GM23248 (cell line): ENCODE measurements around the gene TRIP10.

Experiments used
- EZH2 ChIP-seq: fragments of 200-600 bp; sonication (generic); IDR thresholded peaks from 2 replicates; pipeline ENCODE4 v1.6.1; 2018; ENCODE audit warnings: antibody characterized with exemption, mild to moderate bottlenecking; ENCODE audit not compliant: insufficient read depth, poor library complexity, severe bottlenecking
- EZH2phosphoT487 ChIP-seq: fragments of 200-600 bp; sonication (generic); IDR thresholded peaks from 2 replicates; pipeline ENCODE4 v1.6.1; 2018; ENCODE audit warnings: antibody characterized with exemption, moderate library complexity, mild to moderate bottlenecking, low read depth; ENCODE audit not compliant: insufficient read depth

DNA sequence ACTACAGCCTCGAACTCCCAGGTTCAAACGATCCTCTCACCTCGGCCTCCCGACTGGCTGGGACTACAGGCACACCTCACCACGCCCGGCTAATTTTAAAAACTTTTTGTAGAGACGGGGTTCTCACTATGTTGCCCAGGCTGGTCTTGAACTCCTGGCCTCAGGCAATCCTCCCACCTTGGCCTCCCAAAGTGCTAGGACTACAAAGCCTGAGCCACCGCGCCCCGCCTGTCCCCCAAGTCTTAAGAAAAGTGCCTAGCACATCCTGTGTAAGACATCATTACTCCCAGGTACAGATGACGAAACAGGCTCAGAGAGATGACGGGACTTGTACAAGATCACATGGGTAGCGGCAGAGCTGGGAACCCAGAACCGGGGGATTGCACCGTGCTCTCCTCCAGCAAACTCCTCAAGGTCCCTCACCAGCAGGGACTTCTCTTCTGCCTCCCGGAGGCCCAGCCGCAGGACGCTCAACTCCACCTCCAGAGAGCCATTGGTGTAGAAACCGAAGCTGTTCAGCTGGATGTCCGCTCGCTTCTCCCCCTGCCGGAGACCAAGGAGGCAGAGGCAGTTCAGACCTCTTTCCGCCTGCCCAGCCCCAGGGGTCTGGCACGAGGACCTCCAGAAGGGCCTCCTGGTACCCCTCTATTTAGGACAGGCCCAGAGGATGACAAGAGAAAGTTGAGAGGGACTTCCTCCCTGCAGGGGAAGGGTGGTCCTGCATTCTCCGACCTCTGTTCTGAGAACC lies 3.1 kb upstream of the TRIP10 start:
- no peak for TF ChIP-seq EZH2
- no peak for TF ChIP-seq EZH2phosphoT487
